Smooth muscle cell (in vitro differentiated cells): Measurements from ENCODE around the gene PHLDB1. TPM values are rescaled to one million over a fixed set of nuclear protein-coding genes. Genes with fewer than 3 reads are reported as not detected.
"Not testable (repeated sequence)": the region's sequence is repeated elsewhere in the genome, so short reads cannot be mapped to it uniquely, and the experiment has no call there.

Source experiments
- DNase-seq: peaks from one replicate; lab custom pipeline; 2025; ENCODE audit not compliant: unreplicated experiment; lab: John Stamatoyannopoulos, UW
- H2AFZ ChIP-seq: fragments of 200-600 bp; sonication (generic); 2 replicates; pipeline ENCODE4 v1.6.0; 2016; ENCODE audit warnings: antibody characterized with exemption, low read depth, mild to moderate bottlenecking
- H3F3A ChIP-seq: fragments of 200-600 bp; sonication (generic); 2 replicates; pipeline ENCODE4 v1.6.0; 2017; ENCODE audit warnings: antibody characterized with exemption, low read depth
- H3K27ac ChIP-seq: fragments of 200-600 bp; sonication (generic); 2 replicates; pipeline ENCODE4 v1.5.1; 2016; ENCODE audit warnings: low read depth, mild to moderate bottlenecking
- H3K27me3 ChIP-seq: fragments of 200-600 bp; sonication (generic); 2 replicates; pipeline ENCODE4 v1.6.1; 2016; ENCODE audit warnings: low read depth, mild to moderate bottlenecking
- H3K36me3 ChIP-seq: fragments of 200-600 bp; sonication (generic); 2 replicates; pipeline ENCODE4 v1.5.1; 2016; ENCODE audit warnings: low read depth
- H3K4me1 ChIP-seq: fragments of 200-600 bp; sonication (generic); 2 replicates; pipeline ENCODE4 v1.5.1; 2016; ENCODE audit warnings: low read depth
- H3K4me2 ChIP-seq: fragments of 200-600 bp; sonication (generic); 2 replicates; pipeline ENCODE4 v1.6.0; 2016; ENCODE audit warnings: mild to moderate bottlenecking
- H3K4me3 ChIP-seq: fragments of 200-600 bp; sonication (generic); 2 replicates; pipeline ENCODE4 v1.5.1; 2016; ENCODE audit warnings: mild to moderate bottlenecking
- H3K79me2 ChIP-seq: fragments of 200-600 bp; sonication (generic); 2 replicates; pipeline ENCODE4 v1.6.0; 2016; ENCODE audit warnings: low read depth, mild to moderate bottlenecking
- H3K9ac ChIP-seq: fragments of 200-600 bp; sonication (generic); 2 replicates; pipeline ENCODE4 v1.6.0; 2016; ENCODE audit warnings: low read depth
- H3K9me3 ChIP-seq: fragments of 200-600 bp; sonication (generic); replicated peaks from 2 replicates; pipeline ENCODE4 v1.5.1; 2016; ENCODE audit warnings: low read depth
- H4K20me1 ChIP-seq: fragments of 200-600 bp; sonication (generic); 2 replicates; pipeline ENCODE4 v1.6.0; 2016; ENCODE audit warnings: low read depth
- CTCF ChIP-seq: fragments of 200-600 bp; sonication (generic); IDR thresholded peaks from 2 replicates; pipeline ENCODE4 v1.5.1; 2017; ENCODE audit warnings: borderline replicate concordance, mild to moderate bottlenecking, antibody characterized with exemption; ENCODE audit not compliant: insufficient read depth, poor library complexity, severe bottlenecking
- WGBS: methylation state at CpG from one replicate; pipeline ENCODE4 v1.1.7; 2016; ENCODE audit warnings: low lambda C conversion rate; 5-methylcytosine and 5-hydroxymethylcytosine counted together
- polyA plus RNA-seq: library from polyadenylated mRNA; unstranded; fragments of >200 nt; fragmentation: Nextera tagmentation; extraction: Ambion mirVana; gene quantifications from 2 replicates; pipeline ENCODE4 v1.2.1, GENCODE V29; 2016
- total RNA-seq: library from RNA; depleted of rRNA; stranded (reverse); fragments of >200 nt; gene quantifications from 2 replicates; pipeline ENCODE4 v1.2.3, GENCODE V29; 2014

PHLDB1 gene
- total and polyA plus RNA-seq, 2 experiments from 2014 or later = 86.0 to 89.0 TPM

GRCh38 chr11:118684187-118684586, 76.8 kb downstream of the PHLDB1 start:
- no peaks in the 10 kb centered on the region for H4K20me1 ChIP-seq
- DNase-seq = no peak
- TF ChIP-seq CTCF = no peak
- no peak overlapping the region for H3K4me2 ChIP-seq
- no peaks in the 10 kb centered on the region for H3K9me3 ChIP-seq
- H3K4me3 ChIP-seq = no peak overlapping the region
- H3F3A ChIP-seq = no peaks in the 10 kb centered on the region
- WGBS = 83% methylated on average over 2 of the region's 2 CpGs
- no peak overlapping the region for H3K27ac ChIP-seq
- no peaks in the 10 kb centered on the region for H3K27me3 ChIP-seq
- no peaks in the 10 kb centered on the region for H3K79me2 ChIP-seq
- H3K9ac ChIP-seq = no peak overlapping the region
- no peaks in the 10 kb centered on the region for H3K36me3 ChIP-seq
- no peak overlapping the region for H2AFZ ChIP-seq
- no peaks in the 10 kb centered on the region for H3K4me1 ChIP-seq

- DNase-seq = no peak
- no peaks in the 10 kb centered on the region for H3K4me1 ChIP-seq
- no peak for TF ChIP-seq CTCF
- H3F3A ChIP-seq = no peaks in the 10 kb centered on the region
- H3K4me3 ChIP-seq = no peak overlapping the region
- H3K9me3 ChIP-seq = no peaks in the 10 kb centered on the region
- no peaks in the 10 kb centered on the region for H3K79me2 ChIP-seq
- WGBS = 92% methylated on average over 5 of the region's 5 CpGs
- H2AFZ ChIP-seq = no peak overlapping the region
- no peak overlapping the region for H3K27ac ChIP-seq
- H3K9ac ChIP-seq = no peak overlapping the region
- no peaks in the 10 kb centered on the region for H3K27me3 ChIP-seq
- no peaks in the 10 kb centered on the region for H4K20me1 ChIP-seq
- no peaks in the 10 kb centered on the region for H3K36me3 ChIP-seq
- H3K4me2 ChIP-seq = no peak overlapping the region
Observed at GRCh38 chr11:118687906-118688305, 80.5 kb downstream of the PHLDB1 start.

- 57% methylated on average over 10 of the region's 10 CpGs for WGBS
- not testable (repeated sequence) for DNase-seq, H3K27me3 ChIP-seq
Observed at GRCh38 chr11:118688339-118688738, 80.9 kb downstream of the PHLDB1 start.

GRCh38 chr11:118688851-118689502, 81.6 kb downstream of the PHLDB1 start:
- Histone ChIP-seq H3K79me2 (no peaks in the 10 kb centered on the region), H4K20me1 (no peaks in the 10 kb centered on the region), H3K4me1 (no peaks in the 10 kb centered on the region), H3K27ac (no peak overlapping the region), H3F3A (no peaks in the 10 kb centered on the region), H3K36me3 (no peaks in the 10 kb centered on the region), H3K9me3 (no peaks in the 10 kb centered on the region), H3K4me3 (no peak overlapping the region), H2AFZ (no peak overlapping the region), H3K9ac (no peak overlapping the region), H3K4me2 (peak overlapping the region; percentile 93), H3K27me3 (no peaks in the 10 kb centered on the region)
- no peak for DNase-seq
- WGBS = 90% methylated on average over 31 of the region's 41 CpGs
- TF ChIP-seq CTCF = no peak

More at GRCh38 chr11:118688339-118688738, 80.9 kb downstream of the PHLDB1 start:
- H3K36me3 ChIP-seq, H3K4me1 ChIP-seq, H3K27ac ChIP-seq, H3F3A ChIP-seq, H4K20me1 ChIP-seq, H3K9ac ChIP-seq, H3K4me3 ChIP-seq, H3K9me3 ChIP-seq, H3K4me2 ChIP-seq, H2AFZ ChIP-seq, H3K79me2 ChIP-seq: not testable (repeated sequence)
